Hepatocyte (in vitro differentiated cells): ENCODE data around the gene GRIK4. TPM values are rescaled to one million over a fixed set of nuclear protein-coding genes. Genes with fewer than 3 reads are reported as not detected.
A peak's percentile ranks its signal among the peaks of the same experiment; 100 is the strongest.

Source experiments
- DNase-seq: peaks from one replicate; pipeline ENCODE4 v3.0.0-alpha.2; 2016; ENCODE audit warnings: low spot score
- H2AFZ ChIP-seq: fragments of 200-600 bp; sonication (generic); 2 replicates; pipeline ENCODE4 v1.6.0; 2016; ENCODE audit warnings: antibody characterized with exemption, mild to moderate bottlenecking
- H3K27ac ChIP-seq: fragments of 200-600 bp; sonication (generic); 2 replicates; pipeline ENCODE4 v1.5.1; 2016; ENCODE audit warnings: mild to moderate bottlenecking
- H3K27me3 ChIP-seq: fragments of 200-600 bp; sonication (generic); 2 replicates; pipeline ENCODE4 v1.6.1; 2016
- H3K36me3 ChIP-seq: fragments of 200-600 bp; sonication (generic); replicated peaks from 2 replicates; pipeline ENCODE4 v1.5.1; 2016; ENCODE audit warnings: low read depth; ENCODE audit not compliant: insufficient read depth
- H3K4me1 ChIP-seq: fragments of 200-600 bp; sonication (generic); 2 replicates; pipeline ENCODE4 v1.5.1; 2016; ENCODE audit warnings: mild to moderate bottlenecking, moderate library complexity; ENCODE audit not compliant: insufficient read depth
- H3K4me2 ChIP-seq: fragments of 200-600 bp; sonication (generic); 2 replicates; pipeline ENCODE4 v1.6.0; 2016
- H3K4me3 ChIP-seq: fragments of 200-600 bp; sonication (generic); 2 replicates; pipeline ENCODE4 v1.5.1; 2016; ENCODE audit warnings: mild to moderate bottlenecking
- H3K79me2 ChIP-seq: fragments of 200-600 bp; sonication (generic); 2 replicates; pipeline ENCODE4 v1.6.0; 2017; ENCODE audit warnings: mild to moderate bottlenecking
- H3K9me2 ChIP-seq: fragments of 200-600 bp; sonication (generic); replicated peaks from 2 replicates; pipeline ENCODE4 v1.6.0; 2017; ENCODE audit warnings: mild to moderate bottlenecking; ENCODE audit not compliant: insufficient read depth
- H3K9me3 ChIP-seq: fragments of 200-600 bp; sonication (generic); 2 replicates; pipeline ENCODE4 v1.5.1; 2016; ENCODE audit warnings: low read depth, mild to moderate bottlenecking
- H4K20me1 ChIP-seq: fragments of 200-600 bp; sonication (generic); 2 replicates; pipeline ENCODE4 v1.6.0; 2016; ENCODE audit warnings: mild to moderate bottlenecking; ENCODE audit not compliant: insufficient read depth, poor library complexity, severe bottlenecking
- EZH2 ChIP-seq: fragments of 200-600 bp; sonication (generic); IDR thresholded peaks from 2 replicates; pipeline ENCODE4 v1.6.1; 2016; ENCODE audit warnings: antibody characterized with exemption, mild to moderate bottlenecking, borderline replicate concordance
- EZH2phosphoT487 ChIP-seq: fragments of 200-600 bp; sonication (generic); IDR thresholded peaks from one replicate; pipeline ENCODE4 v1.6.1; 2018; ENCODE audit warnings: antibody characterized with exemption, mild to moderate bottlenecking, low read depth, moderate library complexity; ENCODE audit not compliant: unreplicated experiment, severe bottlenecking
- WGBS: methylation state at CpG from one replicate; pipeline ENCODE4 v1.1.6; 2016; ENCODE audit warnings: low lambda C conversion rate; ENCODE audit errors: missing lambda C conversion rate; 5-methylcytosine and 5-hydroxymethylcytosine counted together
- polyA plus RNA-seq: library from polyadenylated mRNA; unstranded; fragments of >200 nt; fragmentation: Nextera tagmentation; extraction: Ambion mirVana; gene quantifications from 2 replicates; pipeline ENCODE4 v1.2.1, GENCODE V29; 2016
- total RNA-seq: library from RNA; depleted of rRNA; stranded (reverse); fragments of >200 nt; gene quantifications from 2 replicates; pipeline ENCODE4 v1.2.3, GENCODE V29; 2014
- TF ChIP-seq, protein P1 (sequence below): fragments of 200-600 bp; sonication (generic); IDR thresholded peaks from 2 replicates; pipeline ENCODE4 v1.5.1; 2016; ENCODE audit warnings: antibody characterized with exemption, mild to moderate bottlenecking; ENCODE audit not compliant: poor library complexity

Gene GRIK4
- total and polyA plus RNA-seq, 2 experiments from 2014 or later, result 1.5 to 2.3 TPM

DNA sequence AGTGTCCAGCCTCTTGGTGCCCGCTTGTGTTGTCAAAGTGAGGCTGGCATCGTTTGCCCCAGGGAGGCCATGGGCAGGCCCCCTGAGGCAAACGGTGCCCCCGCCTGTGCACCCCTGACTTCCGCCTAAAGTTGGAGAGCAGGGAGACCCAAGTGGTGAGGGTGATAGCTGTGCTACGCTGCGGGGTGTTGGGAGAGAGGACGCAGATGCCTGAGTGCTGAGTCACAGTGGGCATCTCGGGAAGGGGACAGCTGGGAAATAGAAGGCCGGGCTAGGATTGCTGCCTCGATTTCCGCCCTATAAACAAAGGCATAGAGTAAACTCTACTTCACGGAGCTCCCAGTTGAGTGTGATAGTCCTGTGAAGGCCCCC, 5.8 kb downstream of the GRIK4 start:
- Histone ChIP-seq H3K9me3 (no peaks in the 10 kb centered on the region), H3K79me2 (no peaks in the 10 kb centered on the region), H2AFZ (no peak overlapping the region), H3K27ac (peak overlapping the region; percentile 83), H3K27me3 (peaks cover 33% of the 10 kb centered on the region), H3K4me2 (peak overlapping the region; percentile 45), H4K20me1 (no peaks in the 10 kb centered on the region), H3K4me3 (no peak overlapping the region), H3K36me3 (no peaks in the 10 kb centered on the region), H3K4me1 (peaks cover 22% of the 10 kb centered on the region), H3K9me2 (no peaks in the 10 kb centered on the region)
- TF ChIP-seq EZH2phosphoT487, result no peak
- TF ChIP-seq, protein P1, sequence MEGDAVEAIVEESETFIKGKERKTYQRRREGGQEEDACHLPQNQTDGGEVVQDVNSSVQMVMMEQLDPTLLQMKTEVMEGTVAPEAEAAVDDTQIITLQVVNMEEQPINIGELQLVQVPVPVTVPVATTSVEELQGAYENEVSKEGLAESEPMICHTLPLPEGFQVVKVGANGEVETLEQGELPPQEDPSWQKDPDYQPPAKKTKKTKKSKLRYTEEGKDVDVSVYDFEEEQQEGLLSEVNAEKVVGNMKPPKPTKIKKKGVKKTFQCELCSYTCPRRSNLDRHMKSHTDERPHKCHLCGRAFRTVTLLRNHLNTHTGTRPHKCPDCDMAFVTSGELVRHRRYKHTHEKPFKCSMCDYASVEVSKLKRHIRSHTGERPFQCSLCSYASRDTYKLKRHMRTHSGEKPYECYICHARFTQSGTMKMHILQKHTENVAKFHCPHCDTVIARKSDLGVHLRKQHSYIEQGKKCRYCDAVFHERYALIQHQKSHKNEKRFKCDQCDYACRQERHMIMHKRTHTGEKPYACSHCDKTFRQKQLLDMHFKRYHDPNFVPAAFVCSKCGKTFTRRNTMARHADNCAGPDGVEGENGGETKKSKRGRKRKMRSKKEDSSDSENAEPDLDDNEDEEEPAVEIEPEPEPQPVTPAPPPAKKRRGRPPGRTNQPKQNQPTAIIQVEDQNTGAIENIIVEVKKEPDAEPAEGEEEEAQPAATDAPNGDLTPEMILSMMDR, result no peak
- 50% methylated on average over 13 of the region's 13 CpGs for whole genome bisulfite sequencing
- peak; percentile 59 for DNase-seq

DNA sequence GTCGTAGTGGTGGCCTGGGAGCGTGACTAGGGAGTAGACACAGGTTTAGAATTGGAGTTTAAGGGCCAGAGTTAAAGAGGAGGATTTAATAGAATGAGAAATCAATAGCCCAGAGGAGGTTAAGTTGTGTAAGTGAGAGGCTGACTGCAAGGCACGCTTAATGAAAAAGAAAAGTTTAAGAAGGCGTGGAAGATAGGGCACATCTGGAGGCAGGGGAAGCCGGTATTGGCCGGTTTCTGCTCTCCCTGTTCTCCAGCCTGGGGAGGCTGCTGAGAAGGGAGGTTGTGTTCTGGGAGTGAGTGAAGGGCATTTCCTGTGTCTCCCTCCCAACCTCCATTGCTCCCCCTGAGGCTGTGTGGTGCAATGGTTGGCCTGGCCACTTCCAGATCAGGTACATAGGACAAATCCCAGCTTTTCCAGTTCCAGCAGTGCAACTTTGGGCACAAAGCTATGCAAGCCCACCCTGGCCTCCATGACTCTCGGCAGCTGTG, 6.3 kb downstream of the GRIK4 start:
- TF ChIP-seq EZH2phosphoT487 (no peak), EZH2 (no peak)
- TF ChIP-seq, protein P1, result no peak
- Histone ChIP-seq H3K9me3 (no peaks in the 10 kb centered on the region), H3K4me1 (peaks cover 22% of the 10 kb centered on the region), H3K27me3 (peaks cover 31% of the 10 kb centered on the region), H3K4me3 (no peak overlapping the region), H3K36me3 (no peaks in the 10 kb centered on the region), H3K79me2 (no peaks in the 10 kb centered on the region), H4K20me1 (no peaks in the 10 kb centered on the region), H3K9me2 (no peaks in the 10 kb centered on the region), H3K27ac (peak overlapping the region; percentile 83), H2AFZ (no peak overlapping the region), H3K4me2 (peak overlapping the region; percentile 45)
- WGBS, result 68% methylated on average over 7 of the region's 7 CpGs
- no peak for DNase-seq

GRCh38 chr11:120518356-120518755, 6.8 kb downstream of the GRIK4 start:
- H4K20me1 ChIP-seq, result no peaks in the 10 kb centered on the region
- no peaks in the 10 kb centered on the region for H3K36me3 ChIP-seq
- H3K27me3 ChIP-seq, result peaks cover 26% of the 10 kb centered on the region
- no peak for DNase-seq
- peaks cover 22% of the 10 kb centered on the region for H3K4me1 ChIP-seq
- TF ChIP-seq, protein P1, result no peak
- TF ChIP-seq EZH2, result no peak
- H3K79me2 ChIP-seq, result no peaks in the 10 kb centered on the region
- H3K9me2 ChIP-seq, result no peaks in the 10 kb centered on the region
- no peaks in the 10 kb centered on the region for H3K9me3 ChIP-seq
- H3K4me2 ChIP-seq, result no peak overlapping the region
- no peak overlapping the region for H3K4me3 ChIP-seq
- no peak overlapping the region for H2AFZ ChIP-seq
- WGBS, result 94% methylated on average over 7 of the region's 7 CpGs
- peak overlapping the region; percentile 83 for H3K27ac ChIP-seq

- Histone ChIP-seq H3K4me3 (no peak overlapping the region), H3K36me3 (no peaks in the 10 kb centered on the region), H3K27ac (no peak overlapping the region), H3K27me3 (peaks cover 16% of the 10 kb centered on the region), H4K20me1 (no peaks in the 10 kb centered on the region), H3K9me2 (no peaks in the 10 kb centered on the region), H3K9me3 (no peaks in the 10 kb centered on the region), H3K79me2 (no peaks in the 10 kb centered on the region), H2AFZ (no peak overlapping the region), H3K4me1 (peaks cover 22% of the 10 kb centered on the region), H3K4me2 (no peak overlapping the region)
- 96% methylated on average over 3 of the region's 3 CpGs for WGBS
- no peak for DNase-seq
- TF ChIP-seq EZH2 (no peak), EZH2phosphoT487 (no peak)
- TF ChIP-seq, protein P1, result no peak
These were observed 7.9 kb downstream of the GRIK4 start for GRCh38 chr11:120519474-120519873.
